Omental fat pad (tissue), 4 donors: ENCODE measurements around the gene CSNK1D. TPM values are rescaled to one million over a fixed set of nuclear protein-coding genes. Genes with fewer than 3 reads are reported as not detected.

Experiments used
- ATAC-seq: fragments of 150-250 bp; one replicate; pipeline ENCODE4 v1.9.1; 2016; ENCODE audit warnings: mild to moderate bottlenecking, moderate library complexity; ENCODE audit not compliant: low FRiP score
- DNase-seq: peaks from one replicate; pipeline ENCODE4 v3.0.0-alpha.2; 2019; ENCODE audit warnings: low spot score
- CTCF ChIP-seq, 3 donors: fragments of 450-650 bp; IDR thresholded peaks; one replicate each; pipeline ENCODE4 v1.5.1; 2016 to 2017; ENCODE audit warnings: antibody characterized with exemption in 3 of 3, mild to moderate bottlenecking in 3 of 3, moderate library complexity in 2 of 3
- total RNA-seq, 4 donors: library from RNA; depleted of rRNA; stranded (reverse); fragments of >200 nt; gene quantifications; one replicate each; pipeline ENCODE4 v1.1.0, GENCODE V29; 2016

Gene CSNK1D
- total RNA-seq, 4 donors from 2014 or later = 54.7 to 117 (median 98.4) TPM

- DNase-seq = no peak
- TF ChIP-seq CTCF (IDR thresholded peaks at IDR 0.05) = no peak
- ATAC-seq = no peak
Measured at GRCh38 chr17:82270651-82271050, 2.8 kb downstream of the CSNK1D start.

DNA sequence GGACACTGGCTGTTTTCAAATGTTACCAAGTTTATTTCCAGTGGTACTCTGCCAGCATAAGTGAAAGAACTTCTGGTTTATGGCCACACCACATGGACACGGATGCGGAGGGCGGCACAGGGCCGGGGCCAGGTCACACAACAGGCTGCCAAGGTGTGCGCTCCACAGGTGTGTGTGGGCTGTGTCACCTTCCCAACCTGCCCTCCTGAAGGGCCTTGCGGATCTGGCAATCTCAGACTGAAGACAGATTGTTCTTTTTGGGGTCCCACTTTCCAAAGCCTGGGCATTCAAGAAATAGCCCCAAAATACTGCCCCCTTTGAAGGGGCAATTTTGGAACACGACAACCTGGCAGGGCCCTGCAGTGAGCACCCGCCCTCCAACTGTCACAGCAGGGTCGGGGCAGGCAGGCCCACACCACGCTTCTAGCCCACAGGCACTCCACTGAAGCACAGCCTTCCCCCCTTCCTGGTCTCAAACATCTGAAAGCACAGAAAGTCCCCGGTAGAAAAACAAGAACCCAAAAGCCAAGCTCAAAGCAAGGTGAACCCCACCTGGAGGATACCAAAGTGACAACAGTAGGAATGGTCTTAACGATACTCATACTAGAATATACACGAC is 3.5 kb downstream of the CSNK1D start:
- no peak for TF ChIP-seq CTCF (IDR thresholded peaks at IDR 0.05)
- ATAC-seq (no peak), DNase-seq (no peak)

DNA sequence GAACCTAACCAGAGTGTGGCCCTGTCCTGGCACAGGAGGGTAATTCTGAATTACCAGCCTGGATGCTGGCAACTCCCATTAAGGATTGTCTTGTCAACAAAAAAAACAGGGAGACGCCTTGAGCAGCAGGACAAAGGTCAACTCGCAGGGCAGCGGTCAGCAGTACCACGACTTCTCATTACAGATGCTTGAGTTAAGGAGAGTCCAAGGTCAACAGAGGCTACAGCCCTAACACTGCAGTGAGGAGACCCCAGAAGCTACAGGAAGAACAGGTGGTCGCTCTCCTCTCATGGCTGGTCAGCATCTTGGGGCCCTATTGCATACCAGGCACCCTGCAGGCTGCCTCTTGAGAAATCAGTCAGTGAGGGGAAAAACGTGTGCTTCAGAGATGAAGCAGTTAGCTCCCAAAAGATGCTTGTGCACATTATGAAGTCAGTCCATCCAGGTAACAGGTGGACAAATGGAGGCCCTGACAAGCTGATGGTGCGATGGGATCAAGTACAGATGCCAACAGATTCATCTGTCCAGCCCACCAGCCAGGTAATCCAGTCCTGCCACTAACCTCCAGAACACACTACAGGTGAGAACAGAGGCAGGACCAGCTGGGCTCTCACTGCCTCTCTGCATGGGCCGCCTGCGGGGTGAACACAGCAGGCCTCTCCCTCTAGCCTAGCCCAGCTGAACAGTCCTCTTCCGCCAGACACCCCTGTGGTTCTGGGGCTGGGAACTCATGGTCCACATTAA is 4.2 kb downstream of the CSNK1D start:
- DNase-seq = no peak
- no peak for ATAC-seq
- no peak for TF ChIP-seq CTCF (IDR thresholded peaks at IDR 0.05)

DNA sequence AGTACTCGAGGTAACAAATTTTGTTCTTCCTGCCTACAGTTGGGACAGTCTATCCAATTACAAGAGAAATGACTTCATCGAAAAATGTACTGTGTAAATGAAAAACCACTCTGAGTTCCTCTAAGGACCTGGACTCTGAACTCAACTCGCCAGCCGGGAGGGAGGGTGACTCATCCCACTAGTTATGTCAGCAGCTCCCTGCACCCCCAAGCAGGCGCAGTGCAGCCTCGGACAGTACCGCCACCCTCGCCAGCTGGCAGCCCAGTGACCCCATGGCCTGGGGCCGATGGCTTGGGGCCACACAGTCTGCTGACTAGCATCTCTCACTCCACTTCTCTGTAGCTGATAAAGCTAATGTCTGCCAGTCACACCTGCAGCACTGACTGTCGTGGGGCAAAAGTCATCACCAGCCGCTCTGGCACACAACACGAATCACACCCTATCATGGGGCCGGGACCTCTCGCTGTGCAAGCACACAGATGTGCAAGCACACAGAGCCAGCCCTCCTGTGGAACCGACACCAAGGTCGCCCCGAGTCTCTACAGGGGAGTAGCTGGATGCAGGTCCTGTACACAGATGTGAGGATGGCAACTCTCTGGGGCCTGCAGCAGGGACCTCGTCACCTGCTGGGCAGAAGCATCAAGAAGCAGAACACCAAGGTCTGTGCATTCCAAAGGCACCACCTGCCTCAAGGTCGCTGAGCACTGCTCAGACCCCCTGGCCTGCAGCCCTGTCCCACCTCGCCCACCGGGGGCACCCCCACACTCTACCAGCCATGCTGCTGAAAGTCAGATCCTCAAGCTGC is 5.7 kb downstream of the CSNK1D start:
- DNase-seq = peak; percentile 77
- peak; percentile 96 for ATAC-seq

GRCh38 chr17:82266142-82266541 is 7.4 kb downstream of the CSNK1D start:
- TF ChIP-seq CTCF (IDR thresholded peaks at IDR 0.05) = no peak
- ATAC-seq = no peak
- DNase-seq = no peak

More for the DNA sequence above, 5.7 kb downstream of the CSNK1D start:
- no peak for TF ChIP-seq CTCF (IDR thresholded peaks at IDR 0.05)

GRCh38 chr17:82263641-82264040 is 9.9 kb downstream of the CSNK1D start:
- no peak for DNase-seq
- no peak for TF ChIP-seq CTCF (IDR thresholded peaks at IDR 0.05)
- no peak for ATAC-seq
